Gastroesophageal sphincter (tissue), 4 donors: ENCODE measurements around the gene EPHA6. TPM values are rescaled to one million over a fixed set of nuclear protein-coding genes. Genes with fewer than 3 reads are reported as not detected.
A peak's percentile ranks its signal among the peaks of the same experiment; 100 is the strongest.

Experiments used
- ATAC-seq: fragments of 150-250 bp; one replicate; pipeline ENCODE4 v1.9.1; 2016; ENCODE audit warnings: mild to moderate bottlenecking, moderate library complexity
- H3K27ac ChIP-seq, 4 donors: fragments of 200-600 bp; sonication (generic) in 3 of 4; 1 replicate in 3 of 4; 2 replicates in 1 of 4; pipeline ENCODE4 v1.5.1; 2016 to 2019
- H3K27me3 ChIP-seq: fragments of 200-600 bp; sonication (generic); one replicate; pipeline ENCODE4 v1.5.1; 2019
- H3K36me3 ChIP-seq, 2 donors: fragments of 200-600 bp; sonication (generic); one replicate each; pipeline ENCODE4 v1.5.1; 2019; ENCODE audit warnings: control low read depth in 1 of 2
- H3K4me1 ChIP-seq, 3 donors: fragments of 200-600 bp; sonication (generic); 1 replicate in 2 of 3; 2 replicates in 1 of 3; pipeline ENCODE4 v1.5.1; 2016 to 2019; ENCODE audit warnings: control low read depth in 2 of 3
- H3K4me3 ChIP-seq, 2 donors: fragments of 200-600 bp; sonication (generic); one replicate each; pipeline ENCODE4 v1.5.1; 2019; ENCODE audit warnings: mild to moderate bottlenecking in 1 of 2, moderate library complexity in 1 of 2
- H3K9me3 ChIP-seq, 3 donors: fragments of 200-600 bp; sonication (generic); one replicate each; pipeline ENCODE4 v1.5.1; 2017 to 2019; ENCODE audit warnings: control low read depth in 2 of 3
- EP300 ChIP-seq: sonication (generic); formaldehyde crosslinking; IDR thresholded peaks from one replicate; pipeline ENCODE4 v1.6.1; 2017; ENCODE audit warnings: antibody characterized with exemption, mild to moderate bottlenecking
- POLR2A ChIP-seq, 2 donors: fragments of 450-650 bp; IDR thresholded peaks; one replicate each; pipeline ENCODE4 v1.6.1; 2017; ENCODE audit warnings: antibody characterized with exemption in 2 of 2, mild to moderate bottlenecking in 2 of 2, moderate library complexity in 1 of 2
- POLR2AphosphoS5 ChIP-seq: sonication (generic); formaldehyde crosslinking; IDR thresholded peaks from one replicate; pipeline ENCODE4 v1.6.1; 2017; ENCODE audit warnings: antibody characterized with exemption
- WGBS, 2 donors: methylation state at CpG; one replicate each; pipeline ENCODE4 v1.1.5; 2018; ENCODE audit warnings: low coverage in 1 of 2; 5-methylcytosine and 5-hydroxymethylcytosine counted together
- total RNA-seq, 4 donors: library from RNA; depleted of rRNA; stranded (reverse); fragments of >200 nt; gene quantifications; one replicate each; pipeline ENCODE4 v1.1.0, GENCODE V29; 2016
- TF ChIP-seq, protein P1 (sequence below), 4 experiments: fragments of 200-600 bp in 2 of 4; fragments of 450-650 bp in 2 of 4; sonication (generic) in 1 of 4; IDR thresholded peaks; one replicate each; pipeline ENCODE4 v1.5.1; 2017 to 2019; ENCODE audit warnings: antibody characterized with exemption in 4 of 4, mild to moderate bottlenecking in 2 of 4, moderate library complexity in 2 of 4

Gene EPHA6
- total RNA-seq, 4 donors from 2014 or later: 1.6 to 4.2 (median 2.9) TPM

- H3K9me3 ChIP-seq: no peaks in the 10 kb centered on the region
- TF ChIP-seq POLR2A (IDR thresholded peaks at IDR 0.05) (no peak), POLR2AphosphoS5 (no peak), EP300 (no peak)
- TF ChIP-seq, protein P1, sequence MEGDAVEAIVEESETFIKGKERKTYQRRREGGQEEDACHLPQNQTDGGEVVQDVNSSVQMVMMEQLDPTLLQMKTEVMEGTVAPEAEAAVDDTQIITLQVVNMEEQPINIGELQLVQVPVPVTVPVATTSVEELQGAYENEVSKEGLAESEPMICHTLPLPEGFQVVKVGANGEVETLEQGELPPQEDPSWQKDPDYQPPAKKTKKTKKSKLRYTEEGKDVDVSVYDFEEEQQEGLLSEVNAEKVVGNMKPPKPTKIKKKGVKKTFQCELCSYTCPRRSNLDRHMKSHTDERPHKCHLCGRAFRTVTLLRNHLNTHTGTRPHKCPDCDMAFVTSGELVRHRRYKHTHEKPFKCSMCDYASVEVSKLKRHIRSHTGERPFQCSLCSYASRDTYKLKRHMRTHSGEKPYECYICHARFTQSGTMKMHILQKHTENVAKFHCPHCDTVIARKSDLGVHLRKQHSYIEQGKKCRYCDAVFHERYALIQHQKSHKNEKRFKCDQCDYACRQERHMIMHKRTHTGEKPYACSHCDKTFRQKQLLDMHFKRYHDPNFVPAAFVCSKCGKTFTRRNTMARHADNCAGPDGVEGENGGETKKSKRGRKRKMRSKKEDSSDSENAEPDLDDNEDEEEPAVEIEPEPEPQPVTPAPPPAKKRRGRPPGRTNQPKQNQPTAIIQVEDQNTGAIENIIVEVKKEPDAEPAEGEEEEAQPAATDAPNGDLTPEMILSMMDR (IDR thresholded peaks at IDR 0.05): no peak
- H3K27ac ChIP-seq: no peak overlapping the region
- H3K27me3 ChIP-seq: no peaks in the 10 kb centered on the region
- no peaks in the 10 kb centered on the region for H3K4me1 ChIP-seq
- no peaks in the 10 kb centered on the region for H3K36me3 ChIP-seq
- ATAC-seq: no peak
- 83 to 87% methylated on average over 3 of the region's 3 CpGs for WGBS, 2 donors
- no peak overlapping the region for H3K4me3 ChIP-seq
These were observed 927.6 kb downstream of the EPHA6 start for GRCh38 chr3:97742036-97742435.

DNA sequence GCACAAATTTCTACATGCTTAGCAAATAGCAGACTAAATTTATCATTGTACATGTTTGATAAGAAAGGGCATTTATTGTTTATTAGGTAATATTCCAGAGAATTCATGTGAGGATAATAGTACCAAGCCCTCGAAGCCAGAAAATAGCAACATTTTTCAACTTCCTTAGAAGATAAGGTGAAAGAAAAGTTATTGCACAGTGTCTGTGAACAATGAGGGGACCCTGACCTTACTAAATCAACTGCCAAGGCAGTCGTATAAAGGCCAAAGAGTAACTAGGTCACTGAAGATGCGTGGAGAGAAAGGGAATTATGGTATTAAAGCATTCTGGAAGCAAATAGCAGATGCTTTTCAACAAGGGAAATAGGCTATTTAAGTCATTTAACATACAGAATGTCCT lies 929.9 kb downstream of the EPHA6 start:
- H3K9me3 ChIP-seq: no peaks in the 10 kb centered on the region
- no peaks in the 10 kb centered on the region for H3K4me1 ChIP-seq
- H3K4me3 ChIP-seq: no peak overlapping the region
- TF ChIP-seq POLR2AphosphoS5 (no peak), EP300 (no peak), POLR2A (IDR thresholded peaks at IDR 0.05) (no peak)
- TF ChIP-seq, protein P1 (IDR thresholded peaks at IDR 0.05): no peak
- H3K36me3 ChIP-seq: no peaks in the 10 kb centered on the region
- H3K27ac ChIP-seq: no peak overlapping the region
- no peaks in the 10 kb centered on the region for H3K27me3 ChIP-seq
- WGBS, 2 donors: 28 to 83% methylated on average over 1 to 3 of the region's 3 CpGs
- no peak for ATAC-seq

DNA sequence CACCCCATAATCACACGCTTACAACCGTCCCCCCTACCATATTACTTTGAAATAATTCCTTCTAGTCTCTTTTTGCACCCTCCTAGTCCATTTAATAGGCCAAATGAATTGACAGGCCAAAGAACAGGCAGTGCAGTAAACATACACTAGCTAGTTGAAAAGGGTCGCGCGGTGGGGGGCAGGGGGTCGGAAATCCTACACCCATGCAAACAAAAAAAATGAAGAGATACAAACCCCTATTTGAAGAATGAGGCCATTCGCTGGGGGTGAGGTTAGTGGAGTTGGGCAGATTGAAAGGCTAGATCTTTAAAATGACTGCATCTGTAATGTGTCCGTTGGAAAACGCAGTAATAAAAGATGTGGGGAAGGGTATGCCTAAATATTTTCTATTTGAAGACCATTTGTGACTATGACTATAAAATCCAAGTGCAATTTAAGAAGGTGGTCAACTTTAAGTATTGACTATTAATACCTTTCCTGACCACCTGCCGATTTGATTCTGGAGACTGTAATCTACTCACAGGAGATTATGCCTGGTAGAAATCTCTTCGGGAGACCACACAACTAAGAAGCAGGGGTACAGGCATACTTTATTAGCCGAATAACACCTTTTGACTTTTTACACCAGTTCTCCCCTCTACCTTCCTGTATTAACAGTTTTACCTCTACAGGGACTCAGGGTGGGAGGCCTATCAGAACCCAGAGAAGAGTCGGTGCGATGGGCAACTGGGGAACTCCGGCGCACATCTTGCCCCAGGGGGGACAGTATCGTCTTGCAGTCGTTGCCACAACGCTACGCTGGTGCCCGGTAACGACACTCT lies 949.4 kb downstream of the EPHA6 start:
- Histone ChIP-seq H3K9me3 (no peaks in the 10 kb centered on the region), H3K4me3 (peak overlapping the region; percentile 68 to 70), H3K27ac (peak overlapping the region in 3 of 4 donors; percentile 74 to 84 (median 78)), H3K4me1 (peaks cover 4 to 24% (median 8%) of the 10 kb centered on the region in 3 donors), H3K27me3 (no peaks in the 10 kb centered on the region), H3K36me3 (peaks cover 0 to 4% of the 10 kb centered on the region in 2 donors)
- WGBS, 2 donors: 20 to 34% methylated on average over 12 to 18 of the region's 22 CpGs
- no peak for TF ChIP-seq POLR2A (IDR thresholded peaks at IDR 0.05)
- TF ChIP-seq POLR2AphosphoS5: no peak
- no peak for TF ChIP-seq EP300
- TF ChIP-seq, protein P1 (IDR thresholded peaks at IDR 0.05): no peak
- ATAC-seq: no peak

DNA sequence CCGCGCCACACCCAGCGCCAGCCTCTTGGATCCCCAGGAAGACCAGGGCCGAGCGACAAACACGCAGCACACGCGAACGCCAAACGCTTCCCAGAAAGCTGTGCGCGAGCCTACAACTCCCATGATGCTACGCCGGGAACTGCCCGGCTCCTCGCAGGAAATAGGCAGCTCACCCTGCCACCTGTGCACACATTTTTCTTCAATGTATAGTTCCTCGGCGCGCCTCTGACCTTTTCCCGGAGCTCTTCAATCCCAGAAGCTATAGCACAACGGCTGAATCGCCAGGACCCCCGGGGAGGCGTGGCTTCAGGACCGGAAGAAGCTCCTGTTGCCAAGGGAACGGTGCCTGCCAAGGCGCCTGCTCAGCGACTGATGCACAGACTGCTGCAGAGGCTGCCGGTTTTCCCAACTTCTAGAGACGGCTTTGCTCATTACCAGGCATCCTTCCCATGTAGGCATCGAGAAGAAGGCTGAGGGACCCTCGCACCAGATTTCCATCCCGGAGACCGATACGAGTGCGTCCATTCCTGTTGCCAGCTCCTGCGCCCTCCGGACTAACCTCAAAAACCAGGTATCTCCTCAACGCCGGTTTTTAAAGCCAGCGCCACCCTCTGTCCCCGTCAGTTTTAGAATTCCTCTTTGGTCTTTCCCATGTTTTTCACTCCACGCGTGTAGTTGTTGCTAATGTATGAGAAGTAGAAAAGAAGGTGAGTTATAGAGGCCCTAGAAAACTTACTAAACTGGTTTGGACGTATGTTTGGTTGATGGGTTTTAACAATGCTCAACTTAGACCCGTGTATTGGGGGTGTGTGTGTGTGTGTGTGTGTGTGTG lies 950.2 kb downstream of the EPHA6 start, which contains the start of gene ARL6:
Gene ARL6 (plus strand): TSS at position 352 of the 832 bp plus-strand sequence. CDS start 3,350 bp downstream, outside the sequence.
- Histone ChIP-seq H3K27ac (peak within 1 kb of the TSS in 3 of 4 donors; percentile 74 to 84 (median 78)), H3K27me3 (no peaks in the 10 kb centered on the region), H3K4me3 (peak within 1 kb of the TSS; percentile 68 to 70), H3K9me3 (no peaks in the 10 kb centered on the region), H3K36me3 (peaks cover 0 to 13% of the 10 kb centered on the region in 2 donors), H3K4me1 (peaks cover 4 to 24% (median 8%) of the 10 kb centered on the region in 3 donors)
- WGBS, 2 donors: 0 to 1% methylated on average over 12 to 27 of the region's 46 CpGs
- TF ChIP-seq, protein P1 (IDR thresholded peaks at IDR 0.05): peak in 1 of 4 experiments; percentile 25
- TF ChIP-seq EP300: no peak
- TF ChIP-seq POLR2A (IDR thresholded peaks at IDR 0.05): peak in 1 of 2 donors; percentile 15
- peak; percentile 21 for TF ChIP-seq POLR2AphosphoS5
- peak; percentile 95 for ATAC-seq
